ENCODE results near the gene MICU1.
"Not testable (repeated sequence)": the region's sequence is repeated elsewhere in the genome, so short reads cannot be mapped to it uniquely, and the experiment has no call there.

Gene MICU1

DNA sequence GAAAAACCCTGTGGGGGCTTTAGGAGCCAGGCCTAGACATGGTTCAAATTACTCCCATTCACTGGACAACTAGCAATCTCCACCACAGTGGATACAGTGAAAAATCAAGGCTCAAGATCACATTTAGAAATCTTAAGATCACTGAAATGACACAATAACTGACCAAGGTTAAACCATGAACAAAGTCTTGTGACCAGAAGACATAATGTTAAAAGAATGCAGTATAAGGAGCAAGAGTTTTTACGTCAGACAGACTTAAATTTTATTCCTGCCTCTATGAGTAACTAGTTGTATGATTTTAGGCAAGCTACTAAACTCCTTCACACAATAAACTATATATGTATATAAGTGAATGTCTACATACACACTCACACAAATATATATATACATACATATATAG, 68.5 kb downstream of the MICU1 start:
- no peak for DNase-seq

GRCh38 chr10:72552857-72553256, 73.0 kb downstream of the MICU1 start:
- DNase-seq = no peak

DNA sequence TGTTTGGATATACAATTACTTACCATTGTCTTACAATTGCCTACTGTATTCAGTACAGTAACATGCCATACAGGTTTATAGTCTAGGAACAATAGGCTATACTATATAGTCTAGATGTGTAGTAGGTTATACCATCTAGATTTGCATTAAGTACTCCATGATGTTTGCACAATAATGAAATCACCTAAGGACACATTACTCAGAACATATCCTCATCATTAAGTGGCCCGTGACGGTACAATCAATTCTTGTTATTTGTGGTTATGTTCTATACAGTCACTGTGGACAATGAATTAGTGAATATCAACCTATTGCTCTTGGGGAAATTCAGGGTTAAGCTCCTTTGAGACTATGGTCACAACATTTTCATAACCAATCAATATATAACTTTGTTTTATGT, 75.6 kb downstream of the MICU1 start:
- DNase-seq = no peak

DNA sequence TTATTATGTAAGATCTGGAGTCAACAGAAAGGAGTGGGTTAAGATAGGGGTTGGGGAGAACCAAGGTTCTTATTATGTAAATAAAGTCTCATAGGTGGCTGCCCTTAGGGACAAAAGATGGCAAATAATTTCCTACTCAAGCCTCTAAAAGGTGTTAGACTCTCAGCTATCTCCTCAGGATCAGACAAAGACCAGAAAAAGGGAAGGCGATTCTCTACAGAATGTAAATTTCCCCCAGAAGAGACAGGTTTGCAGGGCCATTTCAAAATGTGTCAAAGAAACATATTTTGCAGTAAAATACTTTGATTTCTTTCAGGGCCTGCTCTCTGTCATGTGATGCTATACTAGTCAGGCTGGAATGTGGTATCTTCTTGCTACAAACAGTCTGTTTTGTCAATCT, 80.3 kb downstream of the MICU1 start:
- DNase-seq = no peak

DNA sequence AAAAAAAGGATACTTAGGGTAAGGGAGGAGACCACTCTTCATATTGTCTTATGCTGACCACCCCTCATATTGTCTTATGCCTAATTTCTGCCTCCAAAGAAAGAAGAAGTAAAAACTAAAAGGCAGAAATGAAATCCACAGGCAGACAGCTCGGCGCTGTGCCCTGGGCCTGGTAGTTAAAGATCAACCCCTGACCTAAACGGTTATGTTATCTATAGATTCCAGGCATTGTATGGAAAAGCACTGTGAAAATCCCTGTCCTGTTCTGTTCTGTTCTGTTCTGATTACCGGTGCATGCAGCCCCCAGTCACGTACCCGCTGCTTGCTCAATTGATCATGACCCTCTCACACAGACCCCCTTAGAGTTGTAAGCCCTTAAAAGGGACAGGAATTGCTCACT, 82.0 kb downstream of the MICU1 start:
- DNase-seq = not testable (repeated sequence)

DNA sequence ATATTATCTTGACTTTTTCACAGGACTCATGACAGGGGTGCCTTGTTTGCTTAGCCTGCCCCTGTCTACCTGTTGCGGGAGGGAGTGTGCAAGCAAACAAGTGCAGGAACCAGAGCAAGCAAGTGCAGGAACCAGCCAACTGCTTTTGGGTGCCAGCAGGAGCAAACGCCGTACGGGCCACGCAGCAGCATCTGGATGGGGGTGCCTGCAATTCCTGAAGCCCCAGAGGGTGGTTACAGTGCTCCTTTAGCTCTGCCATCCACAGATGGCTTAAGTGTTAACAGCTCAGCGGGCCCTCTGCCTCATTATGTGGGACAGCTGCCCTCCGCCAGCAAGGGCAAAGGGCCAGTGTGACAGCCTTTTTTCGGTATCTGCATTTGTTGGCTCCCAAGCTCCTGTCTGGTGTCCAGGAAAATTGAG, 83.5 kb downstream of the MICU1 start:
- DNase-seq = no peak

GRCh38 chr10:72541337-72541736, 84.5 kb downstream of the MICU1 start:
- no peak for DNase-seq

- no peak for DNase-seq
Measured at GRCh38 chr10:72540193-72540807, 85.6 kb downstream of the MICU1 start.

DNA sequence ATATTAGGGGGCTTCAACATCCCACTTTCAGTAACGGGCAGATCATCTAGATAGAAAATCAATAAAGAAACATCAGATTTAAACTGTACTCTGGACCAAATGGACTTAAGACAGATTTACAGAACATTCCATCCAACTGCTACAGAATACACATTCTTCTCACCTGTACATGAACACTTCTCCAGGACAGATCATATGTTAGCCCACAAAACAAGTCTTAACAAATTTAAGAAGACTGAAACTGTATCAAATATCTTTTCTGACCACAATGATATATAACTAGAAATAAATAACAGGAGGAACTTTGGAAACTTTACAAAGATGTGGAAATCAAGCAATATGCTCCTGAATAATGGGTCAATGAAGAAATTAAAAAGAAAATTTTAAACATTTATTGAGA, 86.7 kb downstream of the MICU1 start:
- no peak for DNase-seq

GRCh38 chr10:72525689-72526088, 100.2 kb downstream of the MICU1 start:
- no peak for DNase-seq

- DNase-seq = no peak
Measured at GRCh38 chr10:72525277-72525676, 100.6 kb downstream of the MICU1 start.

DNA sequence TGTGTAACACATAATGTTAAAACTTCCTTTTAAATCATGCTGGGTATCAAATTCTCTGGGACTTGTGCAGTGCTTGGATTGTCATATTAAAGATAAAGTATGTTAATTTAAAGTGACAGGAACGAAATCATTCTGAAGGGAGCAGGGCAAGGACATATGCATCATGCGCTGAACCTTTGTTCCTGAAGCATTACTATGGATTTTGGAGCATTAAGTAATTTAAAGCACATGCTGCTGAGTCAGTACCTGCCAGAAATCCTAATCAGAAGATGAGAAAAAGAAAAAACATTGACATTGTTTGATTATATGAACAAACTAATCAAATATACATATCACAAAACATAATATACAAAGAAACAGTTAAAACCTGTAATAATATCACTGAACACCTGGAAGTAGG, 101.4 kb downstream of the MICU1 start:
- no peak for DNase-seq

GRCh38 chr10:72523932-72524396, 101.9 kb downstream of the MICU1 start:
- DNase-seq = no peak

DNA sequence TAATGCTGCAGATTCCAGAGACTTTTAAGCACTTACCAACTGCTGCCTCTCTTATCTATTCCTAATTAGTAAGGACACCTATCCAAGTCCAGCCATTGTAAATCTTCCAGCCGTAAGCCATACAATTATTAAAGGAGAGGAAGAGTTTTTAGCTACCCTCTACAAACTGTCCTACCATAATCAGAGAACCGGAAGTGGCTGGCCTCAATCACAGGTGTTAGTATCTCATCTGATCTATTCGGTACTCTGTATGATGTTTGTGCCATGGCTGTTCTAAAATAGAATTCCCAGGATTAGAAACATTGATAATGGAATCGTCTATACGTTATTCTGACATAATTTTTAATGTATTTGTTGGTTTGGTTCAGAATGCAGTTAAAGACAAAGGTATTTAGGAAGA, 102.8 kb downstream of the MICU1 start:
- no peak for DNase-seq

DNA sequence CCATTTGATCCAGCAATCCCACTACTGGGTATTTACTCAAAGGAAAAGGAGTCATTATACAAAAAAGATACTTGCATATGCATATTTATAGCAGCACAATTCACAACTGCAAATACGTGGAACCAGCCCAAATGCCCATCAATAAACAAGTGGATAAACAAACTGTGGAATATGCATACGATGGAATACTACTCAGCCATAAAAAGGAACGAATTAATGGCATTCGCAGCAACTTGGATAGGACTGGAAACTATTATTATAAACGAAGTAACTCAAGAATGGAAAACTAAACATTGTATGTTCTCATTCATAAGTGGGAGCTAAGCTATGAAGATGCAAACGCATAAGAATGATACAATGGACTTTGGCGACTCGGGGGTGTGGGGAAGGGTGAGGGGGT, 108.6 kb downstream of the MICU1 start:
- no peak for DNase-seq

GRCh38 chr10:72515455-72515854, 110.4 kb downstream of the MICU1 start:
- no peak for DNase-seq

DNA sequence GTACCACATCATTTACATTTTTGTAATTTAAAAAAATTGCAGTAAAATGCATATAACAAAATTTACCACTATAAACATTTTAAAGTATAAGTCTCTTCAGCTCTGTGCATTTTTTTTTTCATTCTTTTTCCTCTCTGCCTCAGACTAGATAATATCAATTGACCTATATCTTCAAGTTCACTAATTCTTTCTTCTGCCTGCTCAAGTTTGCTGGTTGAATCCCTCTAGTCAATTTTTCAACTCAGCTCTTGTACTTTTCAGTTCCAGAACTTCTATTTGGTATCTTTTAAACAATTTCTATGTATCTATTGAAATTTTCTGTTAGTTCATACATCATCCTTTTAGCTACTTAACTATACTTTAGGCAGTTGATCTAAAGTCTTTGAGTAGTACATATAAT, 112.0 kb downstream of the MICU1 start:
- DNase-seq = no peak

DNA sequence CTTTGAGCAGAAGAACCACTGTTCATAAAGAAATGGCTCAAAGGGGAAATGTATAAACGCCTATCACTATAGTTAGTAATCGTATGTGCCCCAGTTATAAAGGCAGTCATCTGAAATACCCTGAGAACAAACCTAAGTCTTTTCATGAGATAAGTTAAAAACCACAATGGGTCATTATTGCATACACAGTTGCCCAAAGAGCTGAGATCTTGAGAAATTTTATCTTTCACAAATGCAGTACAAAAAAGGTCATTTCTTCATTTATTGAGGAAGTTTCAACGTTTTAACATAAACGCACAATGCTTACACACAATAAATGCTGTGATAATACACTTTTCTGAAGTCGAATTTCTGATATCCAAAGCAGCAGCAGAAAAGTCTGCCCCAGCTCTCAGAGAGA, 114.4 kb downstream of the MICU1 start:
- DNase-seq = no peak

- no peak for DNase-seq
Measured at GRCh38 chr10:72509941-72510340, 115.9 kb downstream of the MICU1 start.

DNA sequence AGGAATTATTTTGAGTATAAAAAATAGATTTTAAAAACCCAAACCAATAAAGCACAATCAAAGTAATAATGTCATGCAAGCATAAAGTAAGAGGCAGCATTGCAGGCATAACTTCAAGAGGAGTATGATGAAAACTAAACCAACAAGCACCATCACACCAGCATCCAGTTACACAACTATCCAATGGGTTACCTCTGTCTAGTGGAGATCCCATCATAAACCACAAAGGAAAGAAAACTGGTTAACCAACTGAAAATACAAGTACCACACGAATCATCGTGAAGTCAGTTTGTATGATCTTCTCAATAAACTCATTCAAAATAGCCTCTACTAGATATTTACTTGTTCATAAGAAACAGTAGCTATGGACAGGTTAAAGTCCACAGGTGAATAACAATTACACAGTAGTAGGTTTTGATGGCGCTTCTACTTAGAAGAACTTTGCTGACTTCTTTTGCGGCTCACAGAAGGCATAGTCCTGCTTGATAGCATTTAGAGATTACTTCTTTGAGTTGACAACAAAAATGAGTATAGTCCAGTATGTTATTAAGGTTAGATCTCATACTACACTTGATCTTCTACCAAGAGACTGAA, 116.6 kb downstream of the MICU1 start:
- DNase-seq = no peak

DNA sequence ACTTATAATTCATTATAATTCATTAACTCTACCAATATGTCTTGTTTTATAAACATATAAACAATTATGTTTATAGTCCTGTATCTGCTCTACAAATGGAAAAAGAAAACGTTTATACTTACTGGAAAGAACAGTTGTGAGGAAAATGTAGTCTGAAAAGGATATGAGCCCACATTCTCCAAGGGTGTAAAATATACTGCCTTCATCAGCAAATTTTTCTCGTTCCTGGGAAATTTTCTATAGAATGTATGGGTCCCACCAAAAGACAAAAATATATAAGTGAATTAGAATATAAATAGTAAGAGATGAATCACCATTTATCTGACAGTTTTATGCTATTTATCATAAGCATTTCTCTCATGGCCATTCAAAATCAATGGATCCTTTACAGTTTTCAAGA, 117.8 kb downstream of the MICU1 start:
- no peak for DNase-seq

- no peak for DNase-seq
Measured at GRCh38 chr10:72506474-72506873, 119.4 kb downstream of the MICU1 start.

DNA sequence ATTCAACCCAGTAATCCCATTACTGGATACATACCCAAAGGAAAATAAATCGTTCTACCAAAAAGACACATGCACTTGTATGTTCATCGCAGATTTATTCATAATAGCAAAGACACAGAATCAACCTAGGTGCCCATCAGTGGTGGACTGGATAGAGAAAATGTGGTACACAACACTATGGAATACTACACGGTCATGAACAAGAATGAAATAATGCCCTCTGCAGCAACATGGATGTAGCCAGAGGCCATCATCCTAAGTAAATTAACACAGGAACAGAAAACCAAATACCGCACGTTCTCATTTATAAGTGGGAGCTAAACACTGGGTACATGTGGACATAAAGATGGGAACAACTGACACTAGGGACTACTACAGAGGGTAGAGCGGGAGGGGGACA, 120.4 kb downstream of the MICU1 start:
- DNase-seq = no peak

DNA sequence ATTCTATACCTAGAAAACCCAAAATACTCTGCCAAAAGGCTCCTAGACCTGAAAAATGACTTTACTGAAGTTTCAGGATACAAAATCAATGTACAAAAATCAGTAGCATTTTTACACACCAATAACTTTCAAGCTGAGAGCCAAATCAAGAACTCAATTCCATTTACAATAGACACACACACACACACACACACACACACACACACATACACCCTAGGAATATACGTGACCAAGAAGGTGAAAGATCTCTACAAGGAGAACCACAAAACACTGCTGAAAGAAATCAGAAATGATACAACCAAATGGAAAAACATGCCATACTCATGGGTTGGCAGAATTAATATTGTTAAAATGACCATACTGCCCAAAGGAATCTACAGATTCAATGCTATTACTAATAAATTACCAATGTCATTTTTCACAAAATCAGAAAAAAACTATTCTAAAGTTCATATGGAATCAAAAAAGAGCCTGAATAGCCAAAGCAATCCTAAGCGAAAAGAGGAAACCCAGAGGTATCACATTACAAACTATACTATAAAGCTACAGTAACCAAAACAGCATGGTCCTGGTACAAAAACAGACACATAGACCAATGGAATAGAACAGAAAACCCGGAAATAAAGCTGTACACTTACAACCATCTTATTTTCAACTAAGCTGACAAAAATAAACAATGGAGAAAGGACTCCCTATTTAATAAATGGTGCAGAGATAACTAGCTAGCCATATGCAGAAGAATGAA, 122.0 kb downstream of the MICU1 start:
- no peak for DNase-seq

Data from midbrain (tissue), 1 donor.